Astrocyte (in vitro differentiated cells and primary cell): Measurements from ENCODE around the gene HBB. TPM values are rescaled to one million over a fixed set of nuclear protein-coding genes. Genes with fewer than 3 reads are reported as not detected.

Experiments used
- DNase-seq: peaks from one replicate; pipeline ENCODE4 v3.0.0-alpha.2; 2010; ENCODE audit warnings: low read depth
- FAIRE-seq: peaks from 2 replicates; lab custom pipeline; 2011; peaks lifted over from hg19 to GRCh38; lab: Jason Lieb, UNC
- H2AFZ ChIP-seq: 2 replicates; pipeline ENCODE4 v1.6.0; 2012; ENCODE audit warnings: low read depth, low read length, inconsistent platforms
- H3K27ac ChIP-seq: 2 replicates; pipeline ENCODE4 v1.5.1; 2011; ENCODE audit warnings: low read depth, low read length, inconsistent platforms
- H3K27me3 ChIP-seq: 2 replicates; pipeline ENCODE4 v1.6.0; 2011; ENCODE audit warnings: low read length, inconsistent platforms; ENCODE audit not compliant: insufficient read depth
- H3K36me3 ChIP-seq: 2 replicates; pipeline ENCODE4 v1.5.1; 2011; ENCODE audit warnings: low read length, inconsistent platforms; ENCODE audit not compliant: insufficient read depth
- H3K4me1 ChIP-seq: 2 replicates; pipeline ENCODE4 v1.5.1; 2011; ENCODE audit warnings: low read length, inconsistent platforms; ENCODE audit not compliant: insufficient read depth
- H3K4me2 ChIP-seq: 2 replicates; pipeline ENCODE4 v1.6.0; 2012; ENCODE audit warnings: low read length, inconsistent platforms
- H3K4me3 ChIP-seq: 2 replicates; pipeline ENCODE4 v1.5.1; 2011; ENCODE audit warnings: low read depth, mild to moderate bottlenecking, low read length, inconsistent platforms; ENCODE audit not compliant: insufficient read depth
- H3K79me2 ChIP-seq: 2 replicates; pipeline ENCODE4 v1.6.0; 2012; ENCODE audit warnings: mild to moderate bottlenecking, low read length, inconsistent platforms; ENCODE audit not compliant: insufficient read depth
- H3K9ac ChIP-seq: 2 replicates; pipeline ENCODE4 v1.6.0; 2012; ENCODE audit warnings: mild to moderate bottlenecking, low read length, inconsistent platforms
- H3K9me3 ChIP-seq: 2 replicates; pipeline ENCODE4 v1.5.1; 2012; ENCODE audit warnings: low read depth, mild to moderate bottlenecking, low read length, inconsistent platforms; ENCODE audit not compliant: insufficient read depth
- H4K20me1 ChIP-seq: 2 replicates; pipeline ENCODE4 v1.6.0; 2012; ENCODE audit warnings: low read length, inconsistent platforms; ENCODE audit not compliant: insufficient read depth
- H3K27ac Mint-ChIP-seq: one replicate; pipeline ENCODE4 v1.8.0; 2021; ENCODE audit warnings: mild to moderate bottlenecking, mixed read lengths; ENCODE audit not compliant: unreplicated experiment
- H3K27me3 Mint-ChIP-seq: one replicate; pipeline ENCODE4 v1.8.0; 2021; ENCODE audit warnings: low read depth, mixed read lengths; ENCODE audit not compliant: unreplicated experiment
- H3K36me3 Mint-ChIP-seq: one replicate; pipeline ENCODE4 v1.8.0; 2021; ENCODE audit warnings: low read depth, mixed read lengths; ENCODE audit not compliant: unreplicated experiment
- H3K4me1 Mint-ChIP-seq: one replicate; pipeline ENCODE4 v1.8.0; 2021; ENCODE audit warnings: low read depth, mixed read lengths; ENCODE audit not compliant: unreplicated experiment
- H3K4me3 Mint-ChIP-seq: one replicate; pipeline ENCODE4 v1.8.0; 2021; ENCODE audit warnings: mild to moderate bottlenecking, moderate library complexity, mixed read lengths; ENCODE audit not compliant: unreplicated experiment
- H3K9me3 Mint-ChIP-seq: one replicate; pipeline ENCODE4 v1.8.0; 2021; ENCODE audit warnings: mild to moderate bottlenecking, mixed read lengths; ENCODE audit not compliant: unreplicated experiment
- CTCF ChIP-seq: IDR thresholded peaks from 2 replicates; pipeline ENCODE4 v1.5.1; 2011; ENCODE audit warnings: low read depth, mild to moderate bottlenecking, inconsistent platforms, low read length, moderate library complexity; ENCODE audit not compliant: insufficient read depth
- EZH2 ChIP-seq: IDR thresholded peaks from 2 replicates; pipeline ENCODE4 v1.6.1; 2012; ENCODE audit warnings: mild to moderate bottlenecking, low read length, inconsistent platforms; ENCODE audit not compliant: insufficient read depth
- total RNA-seq: library from RNA; stranded (reverse); gene quantifications from 2 replicates; pipeline ENCODE4 v1.2.1, GENCODE V29; 2021

Gene HBB
- total RNA-seq, 1 donor from 2014 or later = not detected

- no peak for FAIRE-seq
- no peak overlapping the region for H3K27ac Mint-ChIP-seq
These were observed 16.9 kb upstream of the HBB start for GRCh38 chr11:5243816-5244180.

GRCh38 chr11:5242933-5243815 is 16.3 kb upstream of the HBB start:
- no peaks in the 10 kb centered on the region for H3K36me3 Mint-ChIP-seq
- H4K20me1 ChIP-seq = no peaks in the 10 kb centered on the region
- H3K4me1 Mint-ChIP-seq = peaks cover 9% of the 10 kb centered on the region
- no peak for DNase-seq
- H3K4me1 ChIP-seq = no peaks in the 10 kb centered on the region
- FAIRE-seq = no peak
- H2AFZ ChIP-seq = no peak overlapping the region
- no peaks in the 10 kb centered on the region for H3K9me3 ChIP-seq
- H3K4me2 ChIP-seq = no peak overlapping the region
- H3K36me3 ChIP-seq = no peaks in the 10 kb centered on the region
- H3K27ac ChIP-seq = no peak overlapping the region
- H3K27ac Mint-ChIP-seq = no peak overlapping the region
- H3K4me3 Mint-ChIP-seq = no peak overlapping the region
- no peaks in the 10 kb centered on the region for H3K79me2 ChIP-seq
- H3K9ac ChIP-seq = no peak overlapping the region
- H3K27me3 Mint-ChIP-seq = no peaks in the 10 kb centered on the region
- H3K9me3 Mint-ChIP-seq = no peaks in the 10 kb centered on the region
- H3K27me3 ChIP-seq = no peaks in the 10 kb centered on the region
- TF ChIP-seq EZH2 (no peak), CTCF (no peak)
- H3K4me3 ChIP-seq = no peak overlapping the region

More at GRCh38 chr11:5243816-5244180, 16.9 kb upstream of the HBB start:
- no peak overlapping the region for H3K4me3 ChIP-seq
- H3K27ac ChIP-seq = no peak overlapping the region
- Mint-ChIP-seq H3K36me3 (no peaks in the 10 kb centered on the region), H3K27me3 (no peaks in the 10 kb centered on the region), H3K4me1 (peaks cover 9% of the 10 kb centered on the region), H3K9me3 (no peaks in the 10 kb centered on the region), H3K4me3 (no peak overlapping the region)
- no peak for DNase-seq
- no peaks in the 10 kb centered on the region for H3K36me3 ChIP-seq
- TF ChIP-seq CTCF = no peak
- no peaks in the 10 kb centered on the region for H3K9me3 ChIP-seq
- no peaks in the 10 kb centered on the region for H4K20me1 ChIP-seq
- no peak overlapping the region for H3K9ac ChIP-seq
- no peak overlapping the region for H3K4me2 ChIP-seq
- no peak overlapping the region for H2AFZ ChIP-seq
- H3K4me1 ChIP-seq = no peaks in the 10 kb centered on the region
- no peaks in the 10 kb centered on the region for H3K27me3 ChIP-seq
- no peaks in the 10 kb centered on the region for H3K79me2 ChIP-seq

GRCh38 chr11:5242208-5242607 is 15.3 kb upstream of the HBB start:
- no peak for TF ChIP-seq CTCF
- TF ChIP-seq EZH2 = no peak
- FAIRE-seq = no peak
- no peaks in the 10 kb centered on the region for H3K27me3 Mint-ChIP-seq
- Histone ChIP-seq H2AFZ (no peak overlapping the region), H3K27ac (no peak overlapping the region), H3K4me1 (no peaks in the 10 kb centered on the region), H3K9ac (no peak overlapping the region), H3K9me3 (no peaks in the 10 kb centered on the region), H3K27me3 (no peaks in the 10 kb centered on the region), H3K79me2 (no peaks in the 10 kb centered on the region), H3K4me3 (no peak overlapping the region), H3K36me3 (no peaks in the 10 kb centered on the region), H3K4me2 (no peak overlapping the region), H4K20me1 (no peaks in the 10 kb centered on the region)
- no peaks in the 10 kb centered on the region for H3K9me3 Mint-ChIP-seq
- no peak for DNase-seq
- no peak overlapping the region for H3K27ac Mint-ChIP-seq
- H3K36me3 Mint-ChIP-seq = no peaks in the 10 kb centered on the region
- peaks cover 5% of the 10 kb centered on the region for H3K4me1 Mint-ChIP-seq
- H3K4me3 Mint-ChIP-seq = no peak overlapping the region
